DMS79 treated with DMSO at 0.1 percent for 48 hours (cell line): ENCODE measurements around the gene IQCK.
"Not testable (repeated sequence)": the region's sequence is repeated elsewhere in the genome, so short reads cannot be mapped to it uniquely, and the experiment has no call there.

ENCODE experiments used
- DNase-seq: peaks from one replicate; lab custom pipeline; 2025; lab: John Stamatoyannopoulos, UW

Gene IQCK

DNA sequence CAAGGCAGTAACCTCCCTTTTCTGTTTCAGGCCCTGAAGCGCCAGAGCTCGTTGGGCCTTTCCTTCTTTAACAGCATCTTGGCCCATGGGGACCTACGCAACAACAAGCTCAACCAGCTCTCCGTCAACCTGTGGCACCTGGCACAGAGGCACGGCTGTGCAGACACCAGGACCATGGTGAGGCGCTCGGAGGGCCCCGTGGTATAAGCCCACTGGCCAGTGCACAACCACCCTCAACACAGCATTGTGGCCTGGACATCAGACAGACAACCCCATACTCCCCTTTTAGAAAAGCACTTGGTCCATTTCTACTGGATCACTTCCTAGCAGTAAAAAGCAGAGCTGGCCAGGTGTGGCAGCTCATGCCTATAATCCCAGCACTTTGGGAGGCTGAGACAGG lies 18.6 kb upstream of the IQCK start:
- DNase-seq = no peak

- DNase-seq = no peak
Measured at GRCh38 chr16:19700319-19700781, 17.7 kb upstream of the IQCK start.

DNA sequence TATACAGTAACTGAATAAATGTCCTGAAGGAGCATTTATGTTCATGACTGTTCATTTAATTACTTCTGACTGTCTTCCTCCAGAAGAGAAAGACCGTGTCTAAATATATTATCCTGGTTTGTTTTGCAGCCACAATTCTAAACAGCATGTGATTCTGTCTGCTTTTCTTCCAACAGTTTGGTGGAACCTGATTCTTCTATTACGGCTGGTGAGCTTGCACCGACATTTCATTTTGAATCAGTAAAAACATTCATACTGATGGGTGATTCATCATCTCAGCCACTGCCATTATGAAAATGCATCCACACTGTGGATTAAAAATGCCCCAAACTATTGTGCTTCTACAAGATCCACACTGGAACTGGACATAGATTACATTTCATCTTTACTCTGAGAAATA lies 17.0 kb upstream of the IQCK start:
- no peak for DNase-seq

- DNase-seq = no peak
Measured at GRCh38 chr16:19703172-19703889, 14.7 kb upstream of the IQCK start.

- DNase-seq = no peak
Measured at GRCh38 chr16:19704321-19705145, 13.5 kb upstream of the IQCK start.

GRCh38 chr16:19705146-19705501 lies 12.9 kb upstream of the IQCK start:
- DNase-seq = no peak

GRCh38 chr16:19705843-19706242 lies 12.2 kb upstream of the IQCK start:
- DNase-seq = no peak

GRCh38 chr16:19706846-19707245 lies 11.2 kb upstream of the IQCK start:
- no peak for DNase-seq

GRCh38 chr16:19707569-19708295 lies 10.3 kb upstream of the IQCK start:
- DNase-seq = no peak

DNA sequence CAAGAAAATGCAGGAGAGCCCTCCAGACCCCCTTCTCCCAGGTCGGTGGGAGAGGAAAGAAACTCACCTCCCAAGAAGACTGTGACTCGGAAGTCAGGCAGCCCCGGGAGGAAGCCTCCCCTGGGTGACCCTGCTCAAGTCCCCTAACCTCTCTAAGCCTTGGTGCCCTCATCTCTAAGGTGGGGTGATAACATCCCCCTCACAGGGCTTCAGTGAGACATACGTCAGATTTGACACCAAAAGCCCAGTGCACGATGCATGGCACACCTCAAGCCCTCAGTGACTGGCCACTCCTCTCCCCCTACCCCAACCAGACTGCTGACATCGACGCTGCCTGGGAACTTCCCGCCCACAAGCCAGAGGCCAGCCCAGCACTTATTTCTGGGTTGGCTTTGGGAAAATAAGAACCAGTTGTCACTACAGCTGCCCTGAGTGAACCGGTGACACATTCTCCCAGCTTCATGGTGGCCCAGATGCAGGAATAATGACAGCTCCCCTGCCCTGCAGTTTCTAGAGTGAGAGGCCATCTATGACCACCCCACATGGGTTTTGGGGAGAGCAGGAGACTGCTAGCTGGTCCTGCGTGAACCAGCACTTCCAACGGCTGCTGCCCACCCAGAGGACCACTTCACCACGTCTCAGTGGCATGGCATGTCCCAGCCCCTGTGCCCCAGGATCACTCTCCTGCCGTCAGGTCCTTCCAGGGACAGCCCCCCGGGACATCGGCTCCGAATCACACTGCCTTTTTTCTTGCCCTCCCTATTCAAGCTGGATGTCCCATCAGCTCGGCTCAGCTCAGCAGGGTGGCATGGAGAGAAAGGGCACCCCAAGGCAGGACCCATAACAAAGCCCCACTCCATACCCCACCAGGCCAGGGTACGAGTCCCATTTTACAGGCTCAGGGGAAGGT lies 9.5 kb upstream of the IQCK start:
- DNase-seq = no peak

DNA sequence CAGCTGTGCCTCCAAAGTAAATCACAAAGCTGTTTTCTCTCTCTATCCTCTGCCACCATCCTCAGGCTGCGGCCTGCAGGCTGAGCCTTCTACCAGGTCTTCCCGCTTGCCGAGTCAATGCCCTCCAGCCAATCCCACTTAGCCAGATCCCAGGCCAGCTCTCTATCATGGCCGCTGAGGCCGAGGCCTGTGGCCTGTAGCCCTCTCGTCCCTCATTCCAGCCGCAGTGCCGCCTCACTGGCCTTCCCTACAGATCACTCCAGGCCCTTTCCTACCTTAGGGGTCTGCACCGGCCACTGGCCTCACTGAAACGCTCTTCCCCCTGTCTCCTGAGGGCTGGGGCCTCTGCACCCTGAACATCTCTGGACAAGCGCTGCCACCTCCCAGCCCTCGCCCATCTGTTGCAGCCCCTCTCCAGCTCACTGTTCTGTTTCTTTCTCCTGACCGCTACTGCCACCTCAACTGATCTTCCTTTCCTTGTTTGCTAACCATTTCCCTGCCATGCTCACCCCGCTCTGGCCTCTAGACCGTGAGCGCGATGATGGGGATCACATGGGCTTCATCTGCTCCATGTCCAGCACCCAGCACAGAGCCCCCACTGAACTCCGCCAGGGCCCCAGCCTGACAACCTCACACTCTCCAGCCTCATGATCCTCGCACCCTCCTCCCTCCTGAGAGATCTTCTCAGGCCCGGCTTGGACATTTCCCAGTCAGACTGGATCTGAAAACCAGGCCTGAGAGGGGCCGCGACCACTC lies 8.5 kb upstream of the IQCK start:
- no peak for DNase-seq

GRCh38 chr16:19710191-19710908 lies 7.7 kb upstream of the IQCK start:
- no peak for DNase-seq

GRCh38 chr16:19710991-19711545 lies 7.0 kb upstream of the IQCK start:
- no peak for DNase-seq

DNA sequence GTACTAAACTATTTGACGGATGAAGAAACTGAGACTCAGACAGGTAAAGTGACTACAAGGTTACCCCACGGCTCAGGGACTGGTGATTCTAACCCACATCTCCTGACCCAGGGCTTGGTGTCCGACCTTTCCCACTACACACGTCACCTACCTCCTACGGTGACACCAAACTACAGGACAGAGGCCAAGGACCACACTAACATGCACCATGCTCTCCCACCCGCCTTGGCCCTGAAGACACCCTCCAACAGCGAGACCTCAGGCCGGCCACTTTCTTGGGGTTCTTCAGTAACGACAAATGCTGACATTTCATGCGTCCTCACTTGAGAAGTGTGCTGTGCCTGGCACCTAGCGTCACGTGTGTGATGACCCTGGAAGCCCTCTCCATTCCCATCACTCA lies 6.4 kb upstream of the IQCK start:
- DNase-seq = no peak

DNA sequence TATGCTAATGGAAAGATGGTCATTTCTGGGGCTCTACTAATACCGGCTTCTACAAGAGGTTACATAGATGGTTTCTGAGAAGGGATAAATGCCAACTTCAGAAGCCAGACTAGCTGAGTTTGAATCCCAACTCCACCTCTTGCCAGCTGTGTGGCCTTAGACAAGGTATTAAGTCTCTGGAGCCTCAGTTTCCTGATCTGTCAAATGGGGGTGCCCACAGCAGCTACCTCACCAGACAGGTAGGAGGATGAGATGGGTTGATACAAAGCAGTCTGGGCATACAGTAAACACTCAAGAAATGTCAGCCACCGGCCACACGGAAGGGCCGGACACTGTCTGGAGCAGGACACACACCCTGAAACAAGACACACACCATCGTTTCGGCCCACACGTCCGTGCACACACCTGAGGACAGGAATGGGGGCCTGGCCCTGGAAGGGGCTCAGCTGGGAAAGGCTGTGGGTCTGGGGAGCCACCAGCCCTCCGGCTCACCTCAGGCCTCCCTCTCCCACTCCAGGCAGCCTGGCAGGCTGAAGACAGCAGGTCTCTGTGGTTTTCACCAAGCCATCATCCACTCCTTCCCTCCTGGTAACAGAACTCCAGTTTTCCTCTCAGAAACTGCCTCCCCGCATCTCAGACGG lies 5.5 kb upstream of the IQCK start:
- no peak for DNase-seq

DNA sequence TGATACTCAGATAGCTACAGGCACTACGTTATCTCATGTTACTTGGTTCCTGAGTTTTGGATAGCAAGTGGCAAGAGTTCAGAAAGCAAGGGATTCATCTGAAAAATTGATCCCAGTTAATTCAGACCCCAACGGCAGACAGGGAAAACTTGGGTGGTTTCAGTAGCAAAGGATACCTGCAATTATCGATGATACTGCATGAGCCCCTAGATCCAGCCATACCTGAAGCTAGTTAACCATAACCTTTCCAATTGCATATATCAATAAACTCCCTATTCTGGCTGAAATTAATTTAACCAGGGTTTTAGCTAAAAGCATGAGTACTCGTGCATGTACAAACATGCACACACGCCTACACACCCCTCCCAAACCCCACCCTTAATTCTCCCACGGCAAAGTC lies 4.4 kb upstream of the IQCK start:
- DNase-seq = no peak

DNA sequence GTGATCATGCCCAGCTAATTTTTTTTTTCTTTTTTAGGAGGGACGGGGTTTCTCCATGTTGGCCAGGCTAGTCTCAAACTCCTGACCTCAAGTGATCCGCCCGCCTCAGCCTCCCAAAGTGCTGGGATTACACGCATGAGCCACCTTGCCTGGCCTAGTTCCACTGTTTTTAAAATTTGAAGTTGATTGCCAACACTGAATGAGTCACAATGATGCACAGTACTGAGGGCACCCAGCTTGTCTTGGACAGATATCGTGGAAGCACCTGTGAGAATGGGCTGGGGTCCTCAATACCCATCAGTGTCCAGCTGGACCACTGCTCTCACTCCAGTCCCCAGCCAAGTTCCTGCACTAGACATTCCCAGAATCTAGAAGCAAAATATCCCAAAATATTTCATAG lies 2.5 kb upstream of the IQCK start:
- no peak for DNase-seq

DNA sequence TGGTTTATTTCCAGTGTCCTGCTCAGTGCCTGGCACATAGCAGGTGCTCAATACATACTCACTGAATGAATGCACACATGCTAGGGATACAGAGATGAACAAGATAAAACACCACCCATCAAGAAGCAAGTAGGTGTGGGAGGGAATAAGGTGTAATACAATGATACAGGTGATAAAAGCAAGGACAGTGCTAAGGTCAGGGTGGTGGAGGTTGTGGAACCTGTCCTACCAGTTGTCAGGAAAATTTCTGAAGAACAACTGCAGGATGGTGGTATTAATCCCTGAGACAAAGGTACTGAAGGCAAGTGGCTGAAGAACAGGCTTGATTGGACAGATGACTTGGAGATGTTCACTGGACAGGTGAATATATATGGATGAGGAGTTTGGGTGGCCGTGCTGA lies 1.9 kb upstream of the IQCK start:
- DNase-seq = no peak

- not testable (repeated sequence) for DNase-seq
Measured at GRCh38 chr16:19716728-19717127, 1.3 kb upstream of the IQCK start.

DNA sequence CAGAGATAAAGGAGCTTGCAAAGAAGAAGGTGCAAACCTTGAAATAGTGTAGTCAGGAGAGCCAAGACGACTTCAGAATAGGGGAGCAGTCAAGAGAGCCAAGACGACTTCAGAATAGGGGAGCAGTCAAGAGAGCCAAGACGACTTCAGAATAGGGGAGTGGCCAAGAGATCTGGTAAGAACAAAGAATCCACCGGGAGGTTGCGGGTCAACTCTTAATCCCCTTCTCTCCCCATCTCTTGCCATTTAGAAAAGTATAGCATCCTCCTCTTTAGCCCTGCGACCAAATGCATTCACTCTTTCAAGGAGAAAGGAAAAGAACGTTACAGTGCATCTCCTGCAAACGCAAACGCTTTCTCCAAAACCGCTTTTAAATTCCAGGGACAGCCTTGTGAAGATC lies 757 bp upstream of the IQCK start:
- no peak for DNase-seq
